ENCODE data around the gene CLN6.
A peak's percentile ranks its signal among the peaks of the same experiment; 100 is the strongest.

The CLN6 gene

GRCh38 chr15:68268405-68268804 is 38.9 kb upstream of the CLN6 start:
- Histone ChIP-seq H3K9ac (ENCODE audit: low read depth, low read length) (no peak overlapping the region), H3K4me3 (ENCODE audit: low read length) (no peak overlapping the region), H3K4me1 (ENCODE audit: control insufficient read depth, insufficient read depth, low read length) (peaks cover 29% of the 10 kb centered on the region), H3K27me3 (ENCODE audit: control insufficient read depth, insufficient read depth, low read length) (peaks cover 3% of the 10 kb centered on the region), H3K4me2 (ENCODE audit: low read length) (no peak overlapping the region), H3K36me3 (ENCODE audit: insufficient read depth, low read length) (no peaks in the 10 kb centered on the region), H3K9me3 (replicated peaks; ENCODE audit: low read length) (no peaks in the 10 kb centered on the region)

GRCh38 chr15:68265674-68266073 is 36.1 kb upstream of the CLN6 start:
- H3K9ac ChIP-seq (ENCODE audit: low read depth, low read length) = no peak overlapping the region
- H3K9me3 ChIP-seq (replicated peaks; ENCODE audit: low read length) = no peaks in the 10 kb centered on the region
- no peaks in the 10 kb centered on the region for H3K36me3 ChIP-seq (ENCODE audit: insufficient read depth, low read length)
- H3K4me1 ChIP-seq (ENCODE audit: control insufficient read depth, insufficient read depth, low read length) = peaks cover 2% of the 10 kb centered on the region
- H3K27me3 ChIP-seq (ENCODE audit: control insufficient read depth, insufficient read depth, low read length) = peaks cover 14% of the 10 kb centered on the region
- H3K4me3 ChIP-seq (ENCODE audit: low read length) = no peak overlapping the region
- no peak overlapping the region for H3K4me2 ChIP-seq (ENCODE audit: low read length)

GRCh38 chr15:68265081-68265480 is 35.6 kb upstream of the CLN6 start:
- Histone ChIP-seq H3K4me3 (ENCODE audit: low read length) (no peak overlapping the region), H3K4me2 (ENCODE audit: low read length) (no peak overlapping the region), H3K9ac (ENCODE audit: low read depth, low read length) (no peak overlapping the region), H3K9me3 (replicated peaks; ENCODE audit: low read length) (no peaks in the 10 kb centered on the region), H3K4me1 (ENCODE audit: control insufficient read depth, insufficient read depth, low read length) (no peaks in the 10 kb centered on the region), H3K27me3 (ENCODE audit: control insufficient read depth, insufficient read depth, low read length) (peaks cover 14% of the 10 kb centered on the region), H3K36me3 (ENCODE audit: insufficient read depth, low read length) (no peaks in the 10 kb centered on the region)

GRCh38 chr15:68264282-68264681 is 34.8 kb upstream of the CLN6 start:
- Histone ChIP-seq H3K27me3 (ENCODE audit: control insufficient read depth, insufficient read depth, low read length) (peaks cover 14% of the 10 kb centered on the region), H3K36me3 (ENCODE audit: insufficient read depth, low read length) (no peaks in the 10 kb centered on the region), H3K4me3 (ENCODE audit: low read length) (no peak overlapping the region)

GRCh38 chr15:68262514-68263356 is 33.2 kb upstream of the CLN6 start:
- Histone ChIP-seq H3K27me3 (ENCODE audit: control insufficient read depth, insufficient read depth, low read length) (peaks cover 14% of the 10 kb centered on the region), H3K36me3 (ENCODE audit: insufficient read depth, low read length) (no peaks in the 10 kb centered on the region), H3K4me1 (ENCODE audit: control insufficient read depth, insufficient read depth, low read length) (peaks cover 5% of the 10 kb centered on the region), H3K9me3 (replicated peaks; ENCODE audit: low read length) (no peaks in the 10 kb centered on the region), H3K4me2 (ENCODE audit: low read length) (no peak overlapping the region), H3K4me3 (ENCODE audit: low read length) (no peak overlapping the region), H3K9ac (ENCODE audit: low read depth, low read length) (no peak overlapping the region)

More at GRCh38 chr15:68264282-68264681, 34.8 kb upstream of the CLN6 start:
- H3K9me3 ChIP-seq (replicated peaks; ENCODE audit: low read length) = no peaks in the 10 kb centered on the region
- H3K4me1 ChIP-seq (ENCODE audit: control insufficient read depth, insufficient read depth, low read length) = no peaks in the 10 kb centered on the region
- H3K9ac ChIP-seq (ENCODE audit: low read depth, low read length) = no peak overlapping the region
- no peak overlapping the region for H3K4me2 ChIP-seq (ENCODE audit: low read length)

GRCh38 chr15:68261980-68262379 is 32.5 kb upstream of the CLN6 start:
- Histone ChIP-seq H3K4me3 (ENCODE audit: low read length) (no peak overlapping the region), H3K27me3 (ENCODE audit: control insufficient read depth, insufficient read depth, low read length) (peaks cover 14% of the 10 kb centered on the region), H3K4me2 (ENCODE audit: low read length) (no peak overlapping the region), H3K9me3 (replicated peaks; ENCODE audit: low read length) (no peaks in the 10 kb centered on the region), H3K4me1 (ENCODE audit: control insufficient read depth, insufficient read depth, low read length) (peaks cover 8% of the 10 kb centered on the region), H3K9ac (ENCODE audit: low read depth, low read length) (no peak overlapping the region), H3K36me3 (ENCODE audit: insufficient read depth, low read length) (no peaks in the 10 kb centered on the region)

DNA sequence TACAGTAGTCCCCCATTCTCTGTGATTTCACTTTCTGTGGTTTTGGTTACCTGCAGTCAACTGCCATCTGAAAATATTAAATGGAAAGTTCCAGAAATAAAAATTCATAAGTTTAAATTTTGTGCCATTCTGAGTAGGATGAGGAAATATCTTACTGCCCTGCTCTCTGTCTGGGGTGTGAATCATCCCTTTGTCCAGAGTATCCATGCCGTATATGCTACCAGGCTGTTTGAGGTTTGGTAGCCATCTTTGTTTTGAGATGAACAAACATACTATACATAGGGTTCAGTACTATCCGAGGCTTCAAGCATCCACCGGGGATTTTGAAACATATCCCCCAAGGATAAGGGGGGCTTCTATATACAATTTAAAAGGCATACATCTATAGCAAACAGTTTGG is 31.7 kb upstream of the CLN6 start:
- Histone ChIP-seq H3K4me2 (ENCODE audit: low read length) (no peak overlapping the region), H3K36me3 (ENCODE audit: insufficient read depth, low read length) (no peaks in the 10 kb centered on the region), H3K4me3 (ENCODE audit: low read length) (no peak overlapping the region), H3K27me3 (ENCODE audit: control insufficient read depth, insufficient read depth, low read length) (peaks cover 14% of the 10 kb centered on the region), H3K9ac (ENCODE audit: low read depth, low read length) (no peak overlapping the region), H3K4me1 (ENCODE audit: control insufficient read depth, insufficient read depth, low read length) (peaks cover 13% of the 10 kb centered on the region), H3K9me3 (replicated peaks; ENCODE audit: low read length) (no peaks in the 10 kb centered on the region)

- no peaks in the 10 kb centered on the region for H3K9me3 ChIP-seq (replicated peaks; ENCODE audit: low read length)
- no peak overlapping the region for H3K4me2 ChIP-seq (ENCODE audit: low read length)
- no peak overlapping the region for H3K9ac ChIP-seq (ENCODE audit: low read depth, low read length)
- no peaks in the 10 kb centered on the region for H3K36me3 ChIP-seq (ENCODE audit: insufficient read depth, low read length)
- no peak overlapping the region for H3K4me3 ChIP-seq (ENCODE audit: low read length)
- peaks cover 14% of the 10 kb centered on the region for H3K27me3 ChIP-seq (ENCODE audit: control insufficient read depth, insufficient read depth, low read length)
- H3K4me1 ChIP-seq (ENCODE audit: control insufficient read depth, insufficient read depth, low read length) = peaks cover 13% of the 10 kb centered on the region
Measured at GRCh38 chr15:68259883-68260282, 30.4 kb upstream of the CLN6 start.

GRCh38 chr15:68258692-68259091 is 29.2 kb upstream of the CLN6 start:
- Histone ChIP-seq H3K27me3 (ENCODE audit: control insufficient read depth, insufficient read depth, low read length) (peaks cover 11% of the 10 kb centered on the region), H3K4me1 (ENCODE audit: control insufficient read depth, insufficient read depth, low read length) (peaks cover 13% of the 10 kb centered on the region), H3K36me3 (ENCODE audit: insufficient read depth, low read length) (no peaks in the 10 kb centered on the region), H3K4me3 (ENCODE audit: low read length) (no peak overlapping the region), H3K4me2 (ENCODE audit: low read length) (no peak overlapping the region), H3K9me3 (replicated peaks; ENCODE audit: low read length) (no peaks in the 10 kb centered on the region), H3K9ac (ENCODE audit: low read depth, low read length) (no peak overlapping the region)

GRCh38 chr15:68256675-68257450 is 27.3 kb upstream of the CLN6 start:
- peak overlapping the region; percentile 71 for H3K4me3 ChIP-seq (ENCODE audit: low read length)
- H3K4me1 ChIP-seq (ENCODE audit: control insufficient read depth, insufficient read depth, low read length) = peaks cover 13% of the 10 kb centered on the region
- no peaks in the 10 kb centered on the region for H3K9me3 ChIP-seq (replicated peaks; ENCODE audit: low read length)
- H3K36me3 ChIP-seq (ENCODE audit: insufficient read depth, low read length) = no peaks in the 10 kb centered on the region
- H3K4me2 ChIP-seq (ENCODE audit: low read length) = peak overlapping the region; percentile 90
- peak overlapping the region; percentile 73 for H3K9ac ChIP-seq (ENCODE audit: low read depth, low read length)
- peaks cover 1% of the 10 kb centered on the region for H3K27me3 ChIP-seq (ENCODE audit: control insufficient read depth, insufficient read depth, low read length)

DNA sequence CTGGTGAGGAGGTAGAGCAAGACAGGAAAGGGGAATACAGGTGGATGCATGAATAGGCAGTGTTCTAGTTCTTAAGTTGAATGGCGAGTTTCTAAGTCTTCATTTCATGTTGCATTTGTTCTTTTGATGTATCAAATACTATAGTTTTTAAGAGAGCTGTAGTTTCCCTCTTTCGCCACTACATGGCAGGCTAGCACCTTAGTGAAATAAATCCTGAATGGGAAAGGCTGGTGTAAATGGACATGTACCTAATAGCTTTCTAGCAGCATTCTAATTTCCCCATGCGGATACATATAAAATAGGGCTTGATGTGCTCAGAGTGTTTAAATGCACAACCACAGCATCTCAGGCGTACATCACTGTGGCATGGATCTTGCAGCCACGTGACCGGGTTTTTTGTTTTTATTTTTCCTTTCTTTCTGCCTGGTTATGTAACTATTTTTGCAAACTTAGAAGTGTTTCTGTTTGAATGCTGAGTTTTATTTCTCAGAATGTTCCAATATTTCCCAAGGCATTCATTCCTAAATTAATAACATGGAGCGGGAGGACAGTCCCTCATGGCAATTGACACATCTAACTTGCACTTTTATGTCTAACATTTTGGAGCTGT is 23.5 kb upstream of the CLN6 start:
- Histone ChIP-seq H3K4me1 (ENCODE audit: control insufficient read depth, insufficient read depth, low read length) (peaks cover 9% of the 10 kb centered on the region), H3K9me3 (replicated peaks; ENCODE audit: low read length) (no peaks in the 10 kb centered on the region)

More for the DNA sequence above, 23.5 kb upstream of the CLN6 start:
- Histone ChIP-seq H3K4me3 (ENCODE audit: low read length) (no peak overlapping the region), H3K27me3 (ENCODE audit: control insufficient read depth, insufficient read depth, low read length) (no peaks in the 10 kb centered on the region), H3K36me3 (ENCODE audit: insufficient read depth, low read length) (no peaks in the 10 kb centered on the region), H3K9ac (ENCODE audit: low read depth, low read length) (no peak overlapping the region), H3K4me2 (ENCODE audit: low read length) (no peak overlapping the region)

Data from skeletal muscle satellite cell (primary cell).